K562 (cell line): ENCODE data around the gene IGLON5. TPM values are rescaled to one million over a fixed set of nuclear protein-coding genes. Genes with fewer than 3 reads are reported as not detected.
A peak's percentile ranks its signal among the peaks of the same experiment; 100 is the strongest.

Experiments used
- CHD2 ChIP-seq: IDR thresholded peaks from 2 replicates; pipeline ENCODE4 v1.6.1; 2011; ENCODE audit warnings: low read depth, low read length
- MCM5 ChIP-seq: fragments of 450-650 bp; IDR thresholded peaks from 2 replicates; pipeline ENCODE4 v1.6.1; 2016; ENCODE audit warnings: low read depth
- POLR2H ChIP-seq: IDR thresholded peaks from 2 replicates; pipeline ENCODE4 v1.6.1; 2016; ENCODE audit warnings: missing genetic modification characterization, low read depth, mild to moderate bottlenecking, control low read depth, missing compliant biosample characterization, moderate library complexity
- SLC30A9 ChIP-seq: fragments of 250-450 bp; sonication (Bioruptor Pico); IDR thresholded peaks from 2 replicates; pipeline ENCODE4 v1.8.0; 2022; ENCODE audit warnings: mild to moderate bottlenecking, moderate library complexity
- YY1 ChIP-seq, 3 experiments: IDR thresholded peaks; 2 replicates each; pipeline ENCODE4 v1.6.1; 2011; ENCODE audit warnings: low read length in 2 of 3, mild to moderate bottlenecking in 2 of 3, moderate library complexity in 2 of 3, borderline replicate concordance in 1 of 3, control low read depth in 1 of 3, low read depth in 1 of 3; ENCODE audit not compliant: insufficient read depth in 3 of 3, insufficient replicate concordance in 2 of 3, control insufficient read depth in 1 of 3, insufficient read length in 1 of 3; ENCODE audit errors: extremely low read depth in 1 of 3
- ZFP36 ChIP-seq: fragments of 150-350 bp; IDR thresholded peaks from 2 replicates; pipeline ENCODE4 v1.6.1; 2018; ENCODE audit warnings: low read length, low read depth; ENCODE audit not compliant: partially characterized antibody
- ZNF224 ChIP-seq: sonication (generic); formaldehyde crosslinking; IDR thresholded peaks from 2 replicates; pipeline ENCODE4 v1.8.0; 2022; ENCODE audit warnings: mild to moderate bottlenecking, missing genetic modification reagents
- ZNF253 ChIP-seq: fragments of 250-450 bp; sonication (Bioruptor Pico); conservative IDR thresholded peaks from 2 replicates; pipeline ENCODE4 v1.6.1; 2021; ENCODE audit warnings: mild to moderate bottlenecking
- ZNF3 ChIP-seq: fragments of 250-450 bp; sonication (Bioruptor Pico); IDR thresholded peaks from 2 replicates; pipeline ENCODE4 v1.5.0; 2021; ENCODE audit warnings: mild to moderate bottlenecking, moderate library complexity
- ZNF77 ChIP-seq: fragments of 250-450 bp; sonication (Bioruptor Pico); IDR thresholded peaks from 2 replicates; pipeline ENCODE4 v1.5.0; 2020
- polyA plus RNA-seq, 8 experiments: library from polyadenylated mRNA; depleted of rRNA in 4 of 8; stranded (reverse) in 5 of 8; unstranded in 3 of 8; fragments of >200 nt; fragmentation: Nextera tagmentation in 2 of 8; fragmentation: Illumina TruSeq in 1 of 8; extraction: Ambion mirVana in 2 of 8; extraction: Trizol in 1 of 8; gene quantifications; 2 replicates each; pipeline versions ENCODE4 v1.2.1 to v1.2.3, GENCODE V29; 2011 to 2014; ENCODE audit warnings: inconsistent platforms in 1 of 8, missing spikeins in 1 of 8
- total RNA-seq, 7 experiments: library from RNA; depleted of rRNA in 6 of 7; stranded (reverse); fragments of >200 nt in 6 of 7; fragmentation: Illumina TruSeq in 2 of 7; extraction: Trizol in 2 of 7; gene quantifications; 2 replicates each; pipeline versions ENCODE4 v1.2.1 to v1.2.3, GENCODE V29; 2011 to 2021; ENCODE audit warnings: low replicate concordance in 1 of 7
- TF ChIP-seq, protein P1 (sequence below): sonication (generic); formaldehyde crosslinking; IDR thresholded peaks from 2 replicates; pipeline ENCODE4 v1.9.0; 2022; ENCODE audit warnings: mild to moderate bottlenecking, missing genetic modification reagents
- TF ChIP-seq, protein P2 (sequence below): fragments of 450-650 bp; IDR thresholded peaks from 2 replicates; pipeline ENCODE4 v1.6.1; 2017; ENCODE audit warnings: antibody characterized with exemption, mild to moderate bottlenecking
- TF ChIP-seq, protein P3 (sequence below): fragments of 450-650 bp; IDR thresholded peaks from 2 replicates; pipeline ENCODE4 v1.7.0; 2016; ENCODE audit warnings: borderline replicate concordance
- TF ChIP-seq, protein P4 (sequence below): fragments of 450-650 bp; formaldehyde crosslinking; IDR thresholded peaks from 2 replicates; pipeline ENCODE4 v1.4.0; 2022; ENCODE audit warnings: missing genetic modification characterization
- TF ChIP-seq, protein P5 (sequence below): fragments of 250-450 bp; sonication (Bioruptor Pico); IDR thresholded peaks from 2 replicates; pipeline ENCODE4 v1.4.0; 2020

The IGLON5 gene
- total and polyA plus RNA-seq, 9 of the 15 experiments (the other 6 are each of a cell fraction or from before 2014, with no cell fraction given) = 0.03 to 0.22 (median 0.14) TPM; not detected in 2

DNA sequence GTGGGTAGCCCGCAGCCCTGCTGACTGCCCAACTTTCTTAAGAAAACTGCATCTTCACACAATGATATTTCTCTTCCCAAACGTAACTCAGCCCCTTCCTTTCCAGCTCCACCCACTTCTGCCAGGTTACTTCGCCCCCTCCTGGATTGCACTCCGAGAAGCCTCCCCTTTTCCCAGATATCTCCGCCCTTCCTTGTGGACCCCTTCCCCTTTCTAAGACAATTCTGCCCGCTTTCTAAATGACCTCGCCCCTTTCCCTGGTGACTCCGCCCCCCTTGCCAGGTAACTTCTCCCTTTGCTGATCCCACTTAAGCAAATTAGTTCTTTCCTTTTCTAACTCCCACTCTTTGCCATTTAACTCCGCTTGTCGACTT is 27.9 kb downstream of the IGLON5 start (continued):
- TF ChIP-seq ZNF77 (CRISPR knock-in tag) (no peak), ZNF253 (CRISPR knock-in tag) (no peak), CHD2 (no peak), MCM5 (no peak), ZNF224 (CRISPR knock-in tag) (no peak), POLR2H (tag) (no peak), SLC30A9 (CRISPR knock-in tag) (no peak), ZNF3 (CRISPR knock-in tag) (no peak), YY1 (IDR thresholded peaks at IDR 0.05; ENCODE audit: borderline replicate concordance in 1 of 3, control insufficient read depth in 1 of 3, extremely low read depth in 1 of 3, insufficient read depth in 3 of 3, insufficient read length in 1 of 3, insufficient replicate concordance in 2 of 3, low read depth in 1 of 3, low read length in 2 of 3) (no peak), ZFP36 (no peak)
- TF ChIP-seq, protein P1, sequence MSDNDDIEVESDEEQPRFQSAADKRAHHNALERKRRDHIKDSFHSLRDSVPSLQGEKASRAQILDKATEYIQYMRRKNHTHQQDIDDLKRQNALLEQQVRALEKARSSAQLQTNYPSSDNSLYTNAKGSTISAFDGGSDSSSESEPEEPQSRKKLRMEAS (CRISPR knock-in tag) = no peak
- TF ChIP-seq, protein P2, sequence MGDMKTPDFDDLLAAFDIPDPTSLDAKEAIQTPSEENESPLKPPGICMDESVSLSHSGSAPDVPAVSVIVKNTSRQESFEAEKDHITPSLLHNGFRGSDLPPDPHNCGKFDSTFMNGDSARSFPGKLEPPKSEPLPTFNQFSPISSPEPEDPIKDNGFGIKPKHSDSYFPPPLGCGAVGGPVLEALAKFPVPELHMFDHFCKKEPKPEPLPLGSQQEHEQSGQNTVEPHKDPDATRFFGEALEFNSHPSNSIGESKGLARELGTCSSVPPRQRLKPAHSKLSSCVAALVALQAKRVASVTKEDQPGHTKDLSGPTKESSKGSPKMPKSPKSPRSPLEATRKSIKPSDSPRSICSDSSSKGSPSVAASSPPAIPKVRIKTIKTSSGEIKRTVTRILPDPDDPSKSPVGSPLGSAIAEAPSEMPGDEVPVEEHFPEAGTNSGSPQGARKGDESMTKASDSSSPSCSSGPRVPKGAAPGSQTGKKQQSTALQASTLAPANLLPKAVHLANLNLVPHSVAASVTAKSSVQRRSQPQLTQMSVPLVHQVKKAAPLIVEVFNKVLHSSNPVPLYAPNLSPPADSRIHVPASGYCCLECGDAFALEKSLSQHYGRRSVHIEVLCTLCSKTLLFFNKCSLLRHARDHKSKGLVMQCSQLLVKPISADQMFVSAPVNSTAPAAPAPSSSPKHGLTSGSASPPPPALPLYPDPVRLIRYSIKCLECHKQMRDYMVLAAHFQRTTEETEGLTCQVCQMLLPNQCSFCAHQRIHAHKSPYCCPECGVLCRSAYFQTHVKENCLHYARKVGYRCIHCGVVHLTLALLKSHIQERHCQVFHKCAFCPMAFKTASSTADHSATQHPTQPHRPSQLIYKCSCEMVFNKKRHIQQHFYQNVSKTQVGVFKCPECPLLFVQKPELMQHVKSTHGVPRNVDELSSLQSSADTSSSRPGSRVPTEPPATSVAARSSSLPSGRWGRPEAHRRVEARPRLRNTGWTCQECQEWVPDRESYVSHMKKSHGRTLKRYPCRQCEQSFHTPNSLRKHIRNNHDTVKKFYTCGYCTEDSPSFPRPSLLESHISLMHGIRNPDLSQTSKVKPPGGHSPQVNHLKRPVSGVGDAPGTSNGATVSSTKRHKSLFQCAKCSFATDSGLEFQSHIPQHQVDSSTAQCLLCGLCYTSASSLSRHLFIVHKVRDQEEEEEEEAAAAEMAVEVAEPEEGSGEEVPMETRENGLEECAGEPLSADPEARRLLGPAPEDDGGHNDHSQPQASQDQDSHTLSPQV = no peak
- TF ChIP-seq, protein P3, sequence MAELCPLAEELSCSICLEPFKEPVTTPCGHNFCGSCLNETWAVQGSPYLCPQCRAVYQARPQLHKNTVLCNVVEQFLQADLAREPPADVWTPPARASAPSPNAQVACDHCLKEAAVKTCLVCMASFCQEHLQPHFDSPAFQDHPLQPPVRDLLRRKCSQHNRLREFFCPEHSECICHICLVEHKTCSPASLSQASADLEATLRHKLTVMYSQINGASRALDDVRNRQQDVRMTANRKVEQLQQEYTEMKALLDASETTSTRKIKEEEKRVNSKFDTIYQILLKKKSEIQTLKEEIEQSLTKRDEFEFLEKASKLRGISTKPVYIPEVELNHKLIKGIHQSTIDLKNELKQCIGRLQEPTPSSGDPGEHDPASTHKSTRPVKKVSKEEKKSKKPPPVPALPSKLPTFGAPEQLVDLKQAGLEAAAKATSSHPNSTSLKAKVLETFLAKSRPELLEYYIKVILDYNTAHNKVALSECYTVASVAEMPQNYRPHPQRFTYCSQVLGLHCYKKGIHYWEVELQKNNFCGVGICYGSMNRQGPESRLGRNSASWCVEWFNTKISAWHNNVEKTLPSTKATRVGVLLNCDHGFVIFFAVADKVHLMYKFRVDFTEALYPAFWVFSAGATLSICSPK = peak; percentile 88
- TF ChIP-seq, protein P4, sequence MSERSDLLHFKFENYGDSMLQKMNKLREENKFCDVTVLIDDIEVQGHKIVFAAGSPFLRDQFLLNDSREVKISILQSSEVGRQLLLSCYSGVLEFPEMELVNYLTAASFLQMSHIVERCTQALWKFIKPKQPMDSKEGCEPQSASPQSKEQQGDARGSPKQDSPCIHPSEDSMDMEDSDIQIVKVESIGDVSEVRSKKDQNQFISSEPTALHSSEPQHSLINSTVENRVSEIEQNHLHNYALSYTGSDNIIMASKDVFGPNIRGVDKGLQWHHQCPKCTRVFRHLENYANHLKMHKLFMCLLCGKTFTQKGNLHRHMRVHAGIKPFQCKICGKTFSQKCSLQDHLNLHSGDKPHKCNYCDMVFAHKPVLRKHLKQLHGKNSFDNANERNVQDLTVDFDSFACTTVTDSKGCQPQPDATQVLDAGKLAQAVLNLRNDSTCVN = peak; percentile 96
- TF ChIP-seq, protein P5, sequence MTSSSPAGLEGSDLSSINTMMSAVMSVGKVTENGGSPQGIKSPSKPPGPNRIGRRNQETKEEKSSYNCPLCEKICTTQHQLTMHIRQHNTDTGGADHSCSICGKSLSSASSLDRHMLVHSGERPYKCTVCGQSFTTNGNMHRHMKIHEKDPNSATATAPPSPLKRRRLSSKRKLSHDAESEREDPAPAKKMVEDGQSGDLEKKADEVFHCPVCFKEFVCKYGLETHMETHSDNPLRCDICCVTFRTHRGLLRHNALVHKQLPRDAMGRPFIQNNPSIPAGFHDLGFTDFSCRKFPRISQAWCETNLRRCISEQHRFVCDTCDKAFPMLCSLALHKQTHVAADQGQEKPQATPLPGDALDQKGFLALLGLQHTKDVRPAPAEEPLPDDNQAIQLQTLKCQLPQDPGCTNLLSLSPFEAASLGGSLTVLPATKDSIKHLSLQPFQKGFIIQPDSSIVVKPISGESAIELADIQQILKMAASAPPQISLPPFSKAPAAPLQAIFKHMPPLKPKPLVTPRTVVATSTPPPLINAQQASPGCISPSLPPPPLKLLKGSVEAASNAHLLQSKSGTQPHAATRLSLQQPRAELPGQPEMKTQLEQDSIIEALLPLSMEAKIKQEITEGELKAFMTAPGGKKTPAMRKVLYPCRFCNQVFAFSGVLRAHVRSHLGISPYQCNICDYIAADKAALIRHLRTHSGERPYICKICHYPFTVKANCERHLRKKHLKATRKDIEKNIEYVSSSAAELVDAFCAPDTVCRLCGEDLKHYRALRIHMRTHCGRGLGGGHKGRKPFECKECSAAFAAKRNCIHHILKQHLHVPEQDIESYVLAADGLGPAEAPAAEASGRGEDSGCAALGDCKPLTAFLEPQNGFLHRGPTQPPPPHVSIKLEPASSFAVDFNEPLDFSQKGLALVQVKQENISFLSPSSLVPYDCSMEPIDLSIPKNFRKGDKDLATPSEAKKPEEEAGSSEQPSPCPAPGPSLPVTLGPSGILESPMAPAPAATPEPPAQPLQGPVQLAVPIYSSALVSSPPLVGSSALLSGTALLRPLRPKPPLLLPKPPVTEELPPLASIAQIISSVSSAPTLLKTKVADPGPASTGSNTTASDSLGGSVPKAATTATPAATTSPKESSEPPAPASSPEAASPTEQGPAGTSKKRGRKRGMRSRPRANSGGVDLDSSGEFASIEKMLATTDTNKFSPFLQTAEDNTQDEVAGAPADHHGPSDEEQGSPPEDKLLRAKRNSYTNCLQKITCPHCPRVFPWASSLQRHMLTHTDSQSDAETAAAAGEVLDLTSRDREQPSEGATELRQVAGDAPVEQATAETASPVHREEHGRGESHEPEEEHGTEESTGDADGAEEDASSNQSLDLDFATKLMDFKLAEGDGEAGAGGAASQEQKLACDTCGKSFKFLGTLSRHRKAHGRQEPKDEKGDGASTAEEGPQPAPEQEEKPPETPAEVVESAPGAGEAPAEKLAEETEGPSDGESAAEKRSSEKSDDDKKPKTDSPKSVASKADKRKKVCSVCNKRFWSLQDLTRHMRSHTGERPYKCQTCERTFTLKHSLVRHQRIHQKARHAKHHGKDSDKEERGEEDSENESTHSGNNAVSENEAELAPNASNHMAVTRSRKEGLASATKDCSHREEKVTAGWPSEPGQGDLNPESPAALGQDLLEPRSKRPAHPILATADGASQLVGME (CRISPR knock-in tag) = 0 out of 2 replicates have a peak, but pooled peaks have one; percentile 67
